Measurements from ENCODE around the gene NT5C3A. TPM values are rescaled to one million over a fixed set of nuclear protein-coding genes. Genes with fewer than 3 reads are reported as not detected.

The NT5C3A gene
- total RNA-seq, 2 donors from 2014 or later = 20.4 to 26.5 TPM

GRCh38 chr7:33040803-33041516 is 21.6 kb downstream of the NT5C3A start:
- no peaks in the 10 kb centered on the region for H3K27me3 ChIP-seq
- WGBS, 2 donors = 7 to 8% methylated on average over 9 of the region's 9 CpGs
- H3K4me1 ChIP-seq = peaks cover 66% of the 10 kb centered on the region
- intact Hi-C loops (cut with DNase I) = no loop called here
- TF ChIP-seq POLR2A (IDR thresholded peaks at IDR 0.05) = peak in 2 of 3 donors; percentile 73 to 76
- TF ChIP-seq CTCF (IDR thresholded peaks at IDR 0.05) = no peak
- peak; percentile 75 for ATAC-seq
- DNase-seq = peak; percentile 53 to 83 (median 72)
- no peaks in the 10 kb centered on the region for H3K36me3 ChIP-seq (replicated peaks in 1 of 2; ENCODE audit: insufficient read depth in 1 of 2, low read depth in 2 of 2)
- H3K4me3 ChIP-seq = no peak overlapping the region
- H3K9me3 ChIP-seq = no peaks in the 10 kb centered on the region
- H3K27ac ChIP-seq = peak overlapping the region; percentile 25 to 84 (median 66)

- TF ChIP-seq CTCF (IDR thresholded peaks at IDR 0.05) (no peak), POLR2A (IDR thresholded peaks at IDR 0.05) (no peak)
- Histone ChIP-seq H3K27ac (peak overlapping the region in 3 of 4 donors; percentile 44 to 84 (median 70)), H3K27me3 (no peaks in the 10 kb centered on the region), H3K4me3 (peak overlapping the region in 1 of 2 donors; percentile 28), H3K4me1 (peaks cover 62% of the 10 kb centered on the region), H3K36me3 (replicated peaks in 1 of 2; ENCODE audit: insufficient read depth in 1 of 2, low read depth in 2 of 2) (no peaks in the 10 kb centered on the region), H3K9me3 (no peaks in the 10 kb centered on the region)
- DNase-seq (no peak), ATAC-seq (no peak)
- intact Hi-C loops (cut with DNase I) = no loop called here
- 5 to 17% methylated on average over 1 of the region's 1 CpG for WGBS, 2 donors
These were observed 22.7 kb downstream of the NT5C3A start for GRCh38 chr7:33039903-33040292.

DNA sequence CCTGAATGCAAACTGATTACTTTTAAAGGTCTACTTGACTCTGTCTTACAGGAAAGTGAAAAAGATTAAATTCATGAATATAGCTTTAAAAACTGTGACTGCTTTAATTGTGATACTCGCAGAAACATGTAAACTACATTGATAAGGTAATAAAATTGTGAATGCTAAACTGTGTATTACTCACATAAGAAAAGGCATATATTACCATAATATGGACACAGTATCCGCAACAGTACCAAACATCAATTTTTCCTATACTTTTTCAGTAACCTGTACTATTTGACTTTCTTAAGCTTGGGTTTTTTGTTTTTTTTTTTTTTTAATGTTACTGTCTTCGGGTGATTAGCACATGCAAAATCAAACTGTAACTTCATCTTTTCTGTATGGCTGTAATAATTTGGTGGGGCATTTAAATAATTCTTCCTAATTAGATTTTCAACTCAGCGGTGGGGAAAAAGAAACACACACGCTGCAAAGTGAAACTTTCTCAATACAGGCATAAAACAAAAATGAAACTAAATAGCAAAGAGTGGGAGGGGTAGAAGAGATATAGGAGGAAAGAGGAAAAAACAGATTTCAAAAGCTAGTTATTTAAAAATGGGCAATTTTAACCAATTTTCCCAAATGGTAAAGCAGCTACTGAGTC is 23.2 kb downstream of the NT5C3A start:
- WGBS, 2 donors = 2 to 4% methylated on average over 5 of the region's 5 CpGs
- H3K4me3 ChIP-seq = peak overlapping the region in 1 of 2 donors; percentile 28
- H3K36me3 ChIP-seq (replicated peaks in 1 of 2; ENCODE audit: insufficient read depth in 1 of 2, low read depth in 2 of 2) = no peaks in the 10 kb centered on the region
- ATAC-seq = no peak
- H3K4me1 ChIP-seq = peaks cover 59% of the 10 kb centered on the region
- TF ChIP-seq CTCF (IDR thresholded peaks at IDR 0.05) (no peak), POLR2A (IDR thresholded peaks at IDR 0.05) (no peak)
- no peak for DNase-seq
- H3K9me3 ChIP-seq = no peaks in the 10 kb centered on the region
- no peaks in the 10 kb centered on the region for H3K27me3 ChIP-seq
- intact Hi-C loops (cut with DNase I) = no loop called here
- peak overlapping the region in 3 of 4 donors; percentile 44 to 84 (median 70) for H3K27ac ChIP-seq

- H3K9me3 ChIP-seq = no peaks in the 10 kb centered on the region
- ATAC-seq = no peak
- intact Hi-C loops (cut with DNase I) = no loop called here
- no peak for TF ChIP-seq POLR2A (IDR thresholded peaks at IDR 0.05)
- no peak for TF ChIP-seq CTCF (IDR thresholded peaks at IDR 0.05)
- H3K4me1 ChIP-seq = peaks cover 53% of the 10 kb centered on the region
- no peak overlapping the region for H3K4me3 ChIP-seq
- H3K36me3 ChIP-seq (replicated peaks in 1 of 2; ENCODE audit: insufficient read depth in 1 of 2, low read depth in 2 of 2) = no peaks in the 10 kb centered on the region
- no peak for DNase-seq
- WGBS, 2 donors = 10 to 12% methylated on average over 2 of the region's 2 CpGs
- no peaks in the 10 kb centered on the region for H3K27me3 ChIP-seq
- peak overlapping the region in 3 of 4 donors; percentile 44 to 84 (median 70) for H3K27ac ChIP-seq
These were observed 23.9 kb downstream of the NT5C3A start for GRCh38 chr7:33038639-33039038.

All from body of pancreas (tissue), 4 donors.